Trophoblast cell (in vitro differentiated cells and primary cell): ENCODE data around the gene HIBADH.

Experiments
- DNase-seq, 2 donors: peaks; one replicate each; pipeline ENCODE4 v3.0.0-alpha.2; 2016
- H2AFZ ChIP-seq: 2 replicates; pipeline ENCODE4 v1.6.1; 2013; ENCODE audit warnings: low read length, moderate library complexity, mild to moderate bottlenecking; ENCODE audit not compliant: insufficient read depth, poor library complexity
- H2AK5ac ChIP-seq: 2 replicates; pipeline ENCODE4 v1.6.1; 2013; ENCODE audit warnings: mild to moderate bottlenecking, low read length
- H2BK120ac ChIP-seq: 2 replicates; pipeline ENCODE4 v1.6.1; 2013; ENCODE audit warnings: low read length, mild to moderate bottlenecking, moderate library complexity; ENCODE audit not compliant: insufficient read depth, poor library complexity
- H2BK12ac ChIP-seq: 2 replicates; pipeline ENCODE4 v1.6.1; 2013; ENCODE audit warnings: mild to moderate bottlenecking, low read length, moderate library complexity
- H2BK5ac ChIP-seq: 2 replicates; pipeline ENCODE4 v1.6.1; 2013; ENCODE audit warnings: low read length, low read depth, moderate library complexity, mild to moderate bottlenecking; ENCODE audit not compliant: poor library complexity
- H3K14ac ChIP-seq: 2 replicates; pipeline ENCODE4 v1.6.1; 2013; ENCODE audit warnings: mild to moderate bottlenecking, low read length
- H3K18ac ChIP-seq: 2 replicates; pipeline ENCODE4 v1.6.1; 2013; ENCODE audit warnings: mild to moderate bottlenecking, low read length
- H3K23ac ChIP-seq: 2 replicates; pipeline ENCODE4 v1.6.1; 2013; ENCODE audit warnings: low read length
- H3K27ac ChIP-seq: 2 replicates; pipeline ENCODE4 v1.5.1; 2013; ENCODE audit warnings: low read depth, mild to moderate bottlenecking, inconsistent platforms, low read length, moderate library complexity
- H3K27me3 ChIP-seq: 2 replicates; pipeline ENCODE4 v1.6.1; 2013; ENCODE audit warnings: inconsistent platforms, mild to moderate bottlenecking, low read length, moderate library complexity; ENCODE audit not compliant: insufficient read depth
- H3K36me3 ChIP-seq, 2 experiments: 1 replicate in 1 of 2; 2 replicates in 1 of 2; pipeline ENCODE4 v1.6.1; 2013; ENCODE audit warnings: low read length in 2 of 2, mild to moderate bottlenecking in 2 of 2, moderate library complexity in 1 of 2; ENCODE audit not compliant: insufficient read depth in 2 of 2, control insufficient read depth in 1 of 2
- H3K4ac ChIP-seq: 2 replicates; pipeline ENCODE4 v1.6.1; 2013; ENCODE audit warnings: low read depth, mild to moderate bottlenecking, low read length, moderate library complexity
- H3K4me1 ChIP-seq, 2 experiments: 1 replicate in 1 of 2; 2 replicates in 1 of 2; pipeline ENCODE4 v1.6.1; 2013; ENCODE audit warnings: low read length in 2 of 2, mild to moderate bottlenecking in 2 of 2, moderate library complexity in 1 of 2; ENCODE audit not compliant: insufficient read depth in 2 of 2, control insufficient read depth in 1 of 2
- H3K4me2 ChIP-seq: 2 replicates; pipeline ENCODE4 v1.6.1; 2013; ENCODE audit warnings: inconsistent platforms, mild to moderate bottlenecking, low read length, moderate library complexity
- H3K4me3 ChIP-seq: 2 replicates; pipeline ENCODE4 v1.5.1; 2013; ENCODE audit warnings: mild to moderate bottlenecking, low read depth, low read length, inconsistent platforms
- H3K79me1 ChIP-seq: one replicate; pipeline ENCODE4 v1.6.1; 2013; ENCODE audit warnings: low read length
- H3K79me2 ChIP-seq: 2 replicates; pipeline ENCODE4 v1.6.1; 2013; ENCODE audit warnings: low read length, mild to moderate bottlenecking; ENCODE audit not compliant: control insufficient read depth, insufficient read depth, poor library complexity
- H3K9ac ChIP-seq: 2 replicates; pipeline ENCODE4 v1.6.1; 2013; ENCODE audit warnings: mild to moderate bottlenecking, low read length
- H3K9me3 ChIP-seq: 2 replicates; pipeline ENCODE4 v1.6.1; 2013; ENCODE audit warnings: low read depth, mild to moderate bottlenecking, control low read depth, inconsistent platforms, low read length; ENCODE audit not compliant: insufficient read depth
- H4K12ac ChIP-seq: 2 replicates; pipeline ENCODE4 v1.6.1; 2013; ENCODE audit warnings: low read depth, mild to moderate bottlenecking, low read length, moderate library complexity
- H4K8ac ChIP-seq: 2 replicates; pipeline ENCODE4 v1.6.1; 2013; ENCODE audit warnings: low read depth, mild to moderate bottlenecking, low read length, moderate library complexity
- H4K91ac ChIP-seq: one replicate; pipeline ENCODE4 v1.6.1; 2013; ENCODE audit warnings: low read depth, mild to moderate bottlenecking, low read length, moderate library complexity
- WGBS: extraction: QIAGEN DNeasy Blood & Tissue Kit; methylation state at CpG from one replicate; pipeline ENCODE4 v1.1.7; 2013; ENCODE audit warnings: missing lambda C conversion rate; ENCODE audit not compliant: insufficient read length, insufficient coverage; ENCODE audit errors: extremely low coverage; 5-methylcytosine and 5-hydroxymethylcytosine counted together

The HIBADH gene

GRCh38 chr7:27663989-27664331, 1.3 kb upstream of the HIBADH start:
- Histone ChIP-seq H3K9me3 (no peaks in the 10 kb centered on the region), H3K23ac (no peak overlapping the region), H3K79me1 (peaks cover 7% of the 10 kb centered on the region), H3K27me3 (no peaks in the 10 kb centered on the region), H4K8ac (no peak overlapping the region), H3K9ac (no peak overlapping the region), H3K14ac (no peak overlapping the region), H3K27ac (no peak overlapping the region), H2BK12ac (no peak overlapping the region), H4K91ac (no peak overlapping the region), H4K12ac (no peak overlapping the region), H3K4ac (no peak overlapping the region), H3K18ac (no peak overlapping the region), H3K4me3 (no peak overlapping the region), H2AFZ (no peak overlapping the region), H2AK5ac (no peak overlapping the region), H2BK5ac (no peak overlapping the region), H3K79me2 (peaks cover 4% of the 10 kb centered on the region), H3K36me3 (peaks cover 0 to 2% of the 10 kb centered on the region in 2 experiments), H3K4me1 (peaks cover 0 to 2% of the 10 kb centered on the region in 2 experiments), H3K4me2 (no peak overlapping the region), H2BK120ac (no peak overlapping the region)
- no CpG with 5 or more reads among the region's 3 CpGs for WGBS
- DNase-seq, result no peak

- H3K27me3 ChIP-seq, result no peaks in the 10 kb centered on the region
- H4K91ac ChIP-seq, result peak overlapping the region; percentile 80
- H3K4me2 ChIP-seq, result peak overlapping the region; percentile 94
- peak overlapping the region; percentile 98 for H3K4me3 ChIP-seq
- no CpG with 5 or more reads among the region's 18 CpGs for WGBS
- peak overlapping the region; percentile 94 for H2AFZ ChIP-seq
- peak overlapping the region; percentile 84 for H3K9ac ChIP-seq
- H2BK5ac ChIP-seq, result peak overlapping the region; percentile 77
- no peak overlapping the region for H2BK12ac ChIP-seq
- peak overlapping the region; percentile 92 for H4K8ac ChIP-seq
- peaks cover 7% of the 10 kb centered on the region for H3K79me1 ChIP-seq
- H3K27ac ChIP-seq, result peak overlapping the region; percentile 11
- peaks cover 0 to 2% of the 10 kb centered on the region in 2 experiments for H3K4me1 ChIP-seq
- H3K79me2 ChIP-seq, result peaks cover 4% of the 10 kb centered on the region
- no peak overlapping the region for H2AK5ac ChIP-seq
- no peaks in the 10 kb centered on the region for H3K9me3 ChIP-seq
- no peak overlapping the region for H3K4ac ChIP-seq
- peak; percentile 17 to 25 for DNase-seq
- peaks cover 0 to 2% of the 10 kb centered on the region in 2 experiments for H3K36me3 ChIP-seq
- peak overlapping the region; percentile 91 for H3K14ac ChIP-seq
- H3K23ac ChIP-seq, result no peak overlapping the region
- H2BK120ac ChIP-seq, result peak overlapping the region; percentile 92
- peak overlapping the region; percentile 66 for H4K12ac ChIP-seq
- peak overlapping the region; percentile 26 for H3K18ac ChIP-seq
These were observed 733 bp downstream of the HIBADH start for GRCh38 chr7:27661811-27662489.

- no peak overlapping the region for H2BK120ac ChIP-seq
- no peak overlapping the region for H3K4me3 ChIP-seq
These were observed 6.0 kb downstream of the HIBADH start for GRCh38 chr7:27656724-27657123.

GRCh38 chr7:27655184-27655583, 7.5 kb downstream of the HIBADH start:
- H2BK5ac ChIP-seq, result no peak overlapping the region
- no peaks in the 10 kb centered on the region for H3K27me3 ChIP-seq
- H3K14ac ChIP-seq, result no peak overlapping the region
- H2BK12ac ChIP-seq, result no peak overlapping the region
- H4K8ac ChIP-seq, result no peak overlapping the region
- WGBS, result no CpG with 5 or more reads among the region's 1 CpG
- H3K79me1 ChIP-seq, result no peaks in the 10 kb centered on the region
- no peak overlapping the region for H3K18ac ChIP-seq
- H3K4ac ChIP-seq, result no peak overlapping the region
- H2AFZ ChIP-seq, result no peak overlapping the region
- peaks cover 0 to 2% of the 10 kb centered on the region in 2 experiments for H3K36me3 ChIP-seq
- no peak overlapping the region for H2BK120ac ChIP-seq
- H3K23ac ChIP-seq, result no peak overlapping the region
- no peak overlapping the region for H4K12ac ChIP-seq
- no peak overlapping the region for H3K9ac ChIP-seq
- no peak overlapping the region for H3K4me2 ChIP-seq
- H4K91ac ChIP-seq, result no peak overlapping the region
- H3K79me2 ChIP-seq, result no peaks in the 10 kb centered on the region
- no peak overlapping the region for H3K27ac ChIP-seq
- H3K4me1 ChIP-seq, result no peaks in the 10 kb centered on the region
- H3K9me3 ChIP-seq, result no peaks in the 10 kb centered on the region
- no peak for DNase-seq
- no peak overlapping the region for H3K4me3 ChIP-seq
- no peak overlapping the region for H2AK5ac ChIP-seq

More at GRCh38 chr7:27656724-27657123, 6.0 kb downstream of the HIBADH start:
- Histone ChIP-seq H3K23ac (no peak overlapping the region), H3K36me3 (peaks cover 0 to 2% of the 10 kb centered on the region in 2 experiments), H3K18ac (no peak overlapping the region), H3K14ac (no peak overlapping the region), H4K12ac (no peak overlapping the region), H3K27me3 (no peaks in the 10 kb centered on the region), H3K4me1 (no peaks in the 10 kb centered on the region), H3K27ac (no peak overlapping the region), H3K9me3 (no peaks in the 10 kb centered on the region), H3K4ac (no peak overlapping the region), H2BK5ac (no peak overlapping the region), H4K91ac (no peak overlapping the region), H2AK5ac (no peak overlapping the region), H3K79me1 (no peaks in the 10 kb centered on the region), H4K8ac (no peak overlapping the region), H3K4me2 (no peak overlapping the region), H3K79me2 (no peaks in the 10 kb centered on the region), H2BK12ac (no peak overlapping the region), H2AFZ (no peak overlapping the region), H3K9ac (no peak overlapping the region)
- WGBS, result no CpG with 5 or more reads among the region's 2 CpGs
- DNase-seq, result no peak
